WTC11 (cell line): ENCODE measurements around the gene FAAP24. TPM values are rescaled to one million over a fixed set of nuclear protein-coding genes. Genes with fewer than 3 reads are reported as not detected.

ENCODE experiments used
- ATAC-seq: fragments of 200-7000 bp; cut with Tn5 transposase; 2 replicates; pipeline ENCODE4 v1.10.0; 2021; ENCODE audit warnings: mild to moderate bottlenecking, moderate library complexity
- CTCF ChIA-PET: fragments of 300-600 bp; sonication (Branson Sonifier 250); formaldehyde crosslinking; loops from one replicate; lab custom pipeline; 2021; ENCODE audit warnings: antibody characterized with exemption; lab: Charles Lee
- POLR2A ChIA-PET: fragments of 350-600 bp; sonication (Branson Sonifier 250); formaldehyde crosslinking; loops from one replicate; lab custom pipeline; 2021; ENCODE audit warnings: antibody characterized with exemption; lab: Charles Lee
- DNase-seq: peaks from one replicate; pipeline ENCODE4 v3.0.0; 2021; ENCODE audit warnings: low spot score
- H3K27ac Mint-ChIP-seq: 2 replicates; pipeline ENCODE4 v1.8.0; 2021; ENCODE audit warnings: mixed read lengths
- H3K27me3 Mint-ChIP-seq: 2 replicates; pipeline ENCODE4 v1.8.0; 2021; ENCODE audit warnings: low read depth, mild to moderate bottlenecking, moderate library complexity, mixed read lengths
- H3K36me3 Mint-ChIP-seq: 2 replicates; pipeline ENCODE4 v1.8.0; 2021; ENCODE audit warnings: mixed read lengths
- H3K4me1 Mint-ChIP-seq: 2 replicates; pipeline ENCODE4 v1.8.0; 2022; ENCODE audit warnings: mixed read lengths
- H3K4me3 Mint-ChIP-seq: 2 replicates; pipeline ENCODE4 v1.8.0; 2021; ENCODE audit warnings: mild to moderate bottlenecking, moderate library complexity, mixed read lengths
- H3K9me3 Mint-ChIP-seq: 2 replicates; pipeline ENCODE4 v1.8.0; 2021; ENCODE audit warnings: mixed read lengths
- AFF4 ChIP-seq: sonication (generic); formaldehyde crosslinking; IDR thresholded peaks from 2 replicates; pipeline ENCODE4 v1.8.1; 2023; ENCODE audit warnings: mild to moderate bottlenecking, missing genetic modification reagents, borderline replicate concordance
- ARID4B ChIP-seq: sonication (generic); formaldehyde crosslinking; IDR thresholded peaks from 2 replicates; pipeline ENCODE4 v1.8.0; 2023; ENCODE audit warnings: missing genetic modification reagents, mild to moderate bottlenecking, borderline replicate concordance
- ATF2 ChIP-seq: sonication (generic); formaldehyde crosslinking; IDR thresholded peaks from 2 replicates; pipeline ENCODE4 v1.8.1; 2022; ENCODE audit warnings: low read depth, missing genetic modification reagents, borderline replicate concordance
- CREB1 ChIP-seq: sonication (generic); formaldehyde crosslinking; IDR thresholded peaks from 2 replicates; pipeline ENCODE4 v1.8.0; 2023; ENCODE audit warnings: mild to moderate bottlenecking, missing genetic modification reagents
- CREM ChIP-seq: sonication (generic); formaldehyde crosslinking; IDR thresholded peaks from 2 replicates; pipeline ENCODE4 v1.8.1; 2022; ENCODE audit warnings: mild to moderate bottlenecking, missing genetic modification reagents, moderate library complexity
- CTCF ChIP-seq: fragments of 200-600 bp; IDR thresholded peaks from 2 replicates; pipeline ENCODE4 v1.8.0; 2022; ENCODE audit warnings: antibody characterized with exemption
- ESRRA ChIP-seq: sonication (generic); formaldehyde crosslinking; IDR thresholded peaks from 2 replicates; pipeline ENCODE4 v1.8.1; 2022; ENCODE audit warnings: mild to moderate bottlenecking, missing genetic modification reagents, borderline replicate concordance
- HMGA2 ChIP-seq: fragments of 250-450 bp; sonication (Bioruptor Pico); IDR thresholded peaks from 2 replicates; pipeline ENCODE4 v1.4.0; 2021; ENCODE audit warnings: mild to moderate bottlenecking, moderate library complexity
- HMGXB4 ChIP-seq: sonication (generic); formaldehyde crosslinking; IDR thresholded peaks from 2 replicates; pipeline ENCODE4 v1.8.1; 2023; ENCODE audit warnings: mild to moderate bottlenecking, moderate library complexity, missing genetic modification reagents
- JAZF1 ChIP-seq: fragments of 250-450 bp; sonication (Bioruptor Pico); IDR thresholded peaks from 2 replicates; pipeline ENCODE4 v1.9.0; 2021; ENCODE audit warnings: moderate library complexity, mild to moderate bottlenecking, inconsistent platforms
- KAT7 ChIP-seq: sonication (generic); formaldehyde crosslinking; IDR thresholded peaks from 2 replicates; pipeline ENCODE4 v1.8.1; 2023; ENCODE audit warnings: missing genetic modification reagents, mild to moderate bottlenecking, borderline replicate concordance
- NFYB ChIP-seq: sonication (generic); formaldehyde crosslinking; conservative IDR thresholded peaks from 2 replicates; pipeline ENCODE4 v1.8.0; 2022; ENCODE audit warnings: low read depth, missing genetic modification reagents
- RORB ChIP-seq: fragments of 250-450 bp; sonication (Bioruptor Pico); IDR thresholded peaks from 2 replicates; pipeline ENCODE4 v1.9.0; 2021; ENCODE audit warnings: mild to moderate bottlenecking
- USF1 ChIP-seq: sonication (generic); formaldehyde crosslinking; IDR thresholded peaks from 2 replicates; pipeline ENCODE4 v1.8.0; 2022; ENCODE audit warnings: mild to moderate bottlenecking, missing genetic modification reagents
- USF2 ChIP-seq: sonication (generic); formaldehyde crosslinking; IDR thresholded peaks from 2 replicates; pipeline ENCODE4 v1.8.1; 2023; ENCODE audit warnings: mild to moderate bottlenecking, missing genetic modification reagents, moderate library complexity
- ZNF263 ChIP-seq: sonication (generic); formaldehyde crosslinking; IDR thresholded peaks from 2 replicates; pipeline ENCODE4 v1.8.1; 2022; ENCODE audit warnings: low read depth, mild to moderate bottlenecking, moderate library complexity, missing genetic modification reagents
- ZNF416 ChIP-seq: fragments of 250-450 bp; sonication (Bioruptor Pico); IDR thresholded peaks from 2 replicates; pipeline ENCODE4 v1.9.0; 2021; ENCODE audit warnings: mild to moderate bottlenecking, inconsistent platforms
- total RNA-seq: library from RNA; stranded (reverse); gene quantifications from 3 replicates; pipeline ENCODE4 v1.2.3, GENCODE V29; 2021

FAAP24 gene
- total RNA-seq, 1 experiment from 2014 or later, result 5.3 TPM

GRCh38 chr19:32971012-32971595 is 938 bp upstream of the FAAP24 start (continued):
- no peak for TF ChIP-seq AFF4

GRCh38 chr19:32976223-32976805 is 4.3 kb downstream of the FAAP24 start:
- no peak overlapping the region for H3K4me3 Mint-ChIP-seq
- DNase-seq (peak; percentile 79), ATAC-seq (no peak)
- no peaks in the 10 kb centered on the region for H3K4me1 Mint-ChIP-seq
- no peaks in the 10 kb centered on the region for H3K9me3 Mint-ChIP-seq
- H3K27ac Mint-ChIP-seq, result peak overlapping the region; percentile 74; the same call in 1 of the 2 replicates
- ChIA-PET POLR2A (no interaction called here), CTCF (interaction anchor here (0.6 to 2.3 kb wide), 12 partner anchors 19 to 1853 kb away, joined by 3 to 10 read pairs (median 4); partner anchors contain the start of gene GPATCH1)
- H3K36me3 Mint-ChIP-seq, result peaks cover 27% of the 10 kb centered on the region
- no peaks in the 10 kb centered on the region; the same call in 1 of the 2 replicates for H3K27me3 Mint-ChIP-seq
- TF ChIP-seq HMGXB4 (CRISPR knock-in tag), result no peak
- peak; percentile 84 for TF ChIP-seq CTCF
- TF ChIP-seq, all 79 proteins: peak for 1

GRCh38 chr19:32977280-32977679 is 5.2 kb downstream of the FAAP24 start:
- POLR2A ChIA-PET, result no interaction called here
- H3K27me3 Mint-ChIP-seq, result no peaks in the 10 kb centered on the region
- CTCF ChIA-PET, result interaction anchor here (0.6 to 2.3 kb wide), 3 partner anchors 20 to 149 kb away, joined by 3 to 10 read pairs (median 3); no protein-coding TSS in a partner anchor
- H3K27ac Mint-ChIP-seq, result no peak overlapping the region
- no peak for DNase-seq
- no peaks in the 10 kb centered on the region for H3K9me3 Mint-ChIP-seq
- no peaks in the 10 kb centered on the region for H3K4me1 Mint-ChIP-seq
- no peak overlapping the region for H3K4me3 Mint-ChIP-seq
- peaks cover 27% of the 10 kb centered on the region for H3K36me3 Mint-ChIP-seq
- no peak for ATAC-seq
- TF ChIP-seq ZNF416 (CRISPR knock-in tag), result no peak
- no peak for TF ChIP-seq KAT7 (CRISPR knock-in tag)
- TF ChIP-seq NFYB (CRISPR knock-in tag), result no peak
- TF ChIP-seq JAZF1 (CRISPR knock-in tag), result no peak
- no peak for TF ChIP-seq HMGA2 (CRISPR knock-in tag)
- TF ChIP-seq ZNF263, result no peak
- no peak for TF ChIP-seq USF1 (CRISPR knock-in tag)
- TF ChIP-seq ARID4B, result no peak
- no peak for TF ChIP-seq CREM (CRISPR knock-in tag)
- TF ChIP-seq ESRRA (CRISPR knock-in tag), result no peak
- TF ChIP-seq CREB1 (CRISPR knock-in tag), result no peak
- no peak for TF ChIP-seq ATF2
- no peak for TF ChIP-seq RORB (CRISPR knock-in tag)
- TF ChIP-seq USF2 (CRISPR knock-in tag), result no peak
